Retinal pigment epithelial cell (primary cell): ENCODE results near the gene YIF1A.

ENCODE experiments used
- DNase-seq: peaks from one replicate; pipeline ENCODE4 v3.0.0-alpha.2; 2010; ENCODE audit warnings: low read depth
- H3K4me3 ChIP-seq: 2 replicates; pipeline ENCODE4 v1.5.1; 2011; ENCODE audit warnings: mild to moderate bottlenecking, low read length, control low read depth, moderate library complexity
- CTCF ChIP-seq: conservative IDR thresholded peaks from 2 replicates; pipeline ENCODE4 v1.5.1; 2011; ENCODE audit warnings: low read depth, low read length, control low read depth, inconsistent platforms

YIF1A gene

DNA sequence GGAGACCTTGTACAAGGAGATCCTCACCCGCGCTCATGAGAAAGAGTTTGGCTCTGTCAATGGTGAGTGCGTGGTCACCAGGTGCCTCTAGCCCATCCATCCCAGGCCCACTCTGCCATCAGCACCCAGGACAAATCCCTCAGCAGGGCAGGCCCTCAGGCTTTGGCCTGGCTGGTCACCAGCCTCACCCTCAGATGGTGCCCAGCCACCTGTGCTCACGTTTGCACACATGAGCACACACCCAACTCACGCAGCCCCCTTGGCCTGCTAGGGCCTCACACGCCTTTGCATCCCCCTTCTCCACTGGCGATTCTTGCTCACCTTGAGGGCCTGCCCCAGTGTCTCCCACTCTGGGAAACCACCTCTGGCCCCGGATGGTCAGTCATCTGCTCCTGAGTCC, 24.6 kb downstream of the YIF1A start:
- TF ChIP-seq CTCF, result no peak
- H3K4me3 ChIP-seq, result no peak overlapping the region
- no peak for DNase-seq

- no peak overlapping the region for H3K4me3 ChIP-seq
Observed at GRCh38 chr11:66263785-66264184, 25.2 kb downstream of the YIF1A start.

DNA sequence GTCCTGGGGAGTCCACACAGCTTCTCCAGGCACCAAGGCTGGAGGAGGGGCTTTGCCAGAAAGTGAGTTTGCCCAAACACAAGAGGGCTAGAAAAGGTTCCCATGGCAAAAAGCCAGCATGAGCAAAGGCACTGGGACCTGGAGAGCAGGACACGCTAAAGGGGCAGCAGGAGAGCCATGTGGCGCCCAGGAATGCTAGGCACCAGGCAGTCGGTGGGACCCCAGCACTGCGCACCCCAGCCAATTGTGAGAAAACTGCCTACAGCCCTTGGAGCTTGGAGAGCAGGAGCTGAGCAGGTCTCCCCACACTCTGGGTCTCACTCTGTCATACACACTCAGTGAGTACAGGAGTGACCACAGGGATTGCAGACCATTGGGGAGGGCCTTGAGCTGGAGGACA, 25.7 kb downstream of the YIF1A start:
- DNase-seq, result no peak
- H3K4me3 ChIP-seq, result no peak overlapping the region
- no peak for TF ChIP-seq CTCF

More at GRCh38 chr11:66263785-66264184, 25.2 kb downstream of the YIF1A start:
- no peak for DNase-seq
- TF ChIP-seq CTCF, result no peak

DNA sequence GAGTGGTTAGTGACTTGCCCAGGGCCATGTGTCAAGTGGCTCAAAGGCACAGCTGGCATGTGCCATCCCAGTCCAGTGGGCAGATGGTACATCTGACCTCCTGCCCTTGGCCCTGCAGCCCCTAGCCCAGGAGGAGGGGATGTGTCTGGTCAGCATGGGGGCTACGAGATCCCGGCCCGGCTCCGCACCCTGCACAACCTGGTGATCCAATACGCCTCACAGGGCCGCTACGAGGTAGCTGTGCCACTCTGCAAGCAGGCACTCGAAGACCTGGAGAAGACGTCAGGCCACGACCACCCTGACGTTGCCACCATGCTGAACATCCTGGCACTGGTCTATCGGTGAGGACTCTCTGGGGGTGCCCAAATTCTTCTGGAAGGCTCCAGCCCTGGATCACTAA, 26.2 kb downstream of the YIF1A start:
- no peak for DNase-seq
- no peak for TF ChIP-seq CTCF
- H3K4me3 ChIP-seq, result no peak overlapping the region

GRCh38 chr11:66262191-66262590, 26.8 kb downstream of the YIF1A start:
- no peak overlapping the region for H3K4me3 ChIP-seq
- TF ChIP-seq CTCF, result no peak
- DNase-seq, result no peak

DNA sequence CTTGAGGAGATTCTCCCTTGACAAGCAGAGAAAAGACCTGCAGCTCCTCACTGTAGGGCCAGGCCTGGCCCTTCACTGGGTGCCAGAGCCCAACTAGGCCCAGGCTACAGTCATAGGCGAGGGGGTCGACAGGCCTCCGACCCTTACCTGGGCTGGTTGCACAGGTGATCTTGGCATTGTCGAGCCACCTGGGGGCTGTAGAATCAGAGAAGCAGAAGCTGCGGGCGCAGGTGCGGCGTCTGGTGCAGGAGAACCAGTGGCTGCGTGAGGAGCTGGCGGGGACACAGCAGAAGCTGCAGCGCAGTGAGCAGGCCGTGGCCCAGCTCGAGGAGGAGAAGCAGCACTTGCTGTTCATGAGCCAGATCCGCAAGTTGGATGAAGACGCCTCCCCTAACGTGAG, 27.4 kb downstream of the YIF1A start:
- DNase-seq, result no peak
- no peak overlapping the region for H3K4me3 ChIP-seq
- no peak for TF ChIP-seq CTCF

DNA sequence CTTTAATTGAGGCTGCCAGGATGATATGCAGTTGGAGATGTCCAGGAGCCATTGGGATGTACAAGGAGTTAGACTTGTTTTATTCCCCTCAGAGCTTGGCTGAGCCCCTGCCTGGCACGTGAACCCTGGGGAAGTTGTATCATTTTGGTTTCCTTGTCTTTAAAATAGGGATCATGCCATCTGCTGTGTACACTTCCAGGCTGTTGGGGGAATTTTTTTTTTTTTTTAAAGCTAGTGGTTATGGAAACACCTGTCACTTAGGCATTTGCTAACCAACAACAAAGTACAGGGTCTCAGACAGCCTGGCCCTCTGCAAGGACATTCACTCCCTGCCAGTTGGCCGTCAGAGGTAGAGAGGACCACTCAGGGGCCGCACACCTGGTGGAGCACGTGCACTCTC, 29.0 kb downstream of the YIF1A start:
- H3K4me3 ChIP-seq, result no peak overlapping the region
- DNase-seq, result no peak
- no peak for TF ChIP-seq CTCF
